Stomach (tissue), 9 donors: ENCODE results near the gene HAUS1. TPM values are rescaled to one million over a fixed set of nuclear protein-coding genes. Genes with fewer than 3 reads are reported as not detected.

Source experiments
- DNase-seq, 2 donors: peaks; one replicate each; pipeline versions ENCODE4 v3.0.0 to v3.0.0-alpha.2; 2013 to 2019
- H3K27ac ChIP-seq, 5 donors: fragments of 200-600 bp in 4 of 5; sonication (generic) in 4 of 5; one replicate each; pipeline ENCODE4 v1.5.1; 2013 to 2019; ENCODE audit warnings: mild to moderate bottlenecking in 1 of 5, moderate library complexity in 1 of 5
- H3K27me3 ChIP-seq, 3 donors: fragments of 200-600 bp; sonication (generic); one replicate each; pipeline ENCODE4 v1.5.1; 2017 to 2019; ENCODE audit warnings: mixed run types in 1 of 3
- H3K36me3 ChIP-seq, 4 donors: fragments of 200-600 bp; sonication (generic); 1 replicate in 3 of 4; 2 replicates in 1 of 4; pipeline ENCODE4 v1.5.1; 2016 to 2019
- H3K4me1 ChIP-seq, 4 donors: fragments of 200-600 bp; sonication (generic); one replicate each; pipeline ENCODE4 v1.5.1; 2016 to 2019
- H3K4me3 ChIP-seq, 4 donors: fragments of 200-600 bp; sonication (generic) in 3 of 4; one replicate each; pipeline ENCODE4 v1.5.1; 2016 to 2019; ENCODE audit warnings: mild to moderate bottlenecking in 1 of 4
- H3K9me3 ChIP-seq, 4 donors: fragments of 200-600 bp; sonication (generic); one replicate each; pipeline ENCODE4 v1.5.1; 2016 to 2019
- CTCF ChIP-seq, 7 experiments: fragments of 450-650 bp in 4 of 7; fragments of 200-600 bp in 3 of 7; sonication (generic) in 3 of 7; IDR thresholded peaks; one replicate each; pipeline ENCODE4 v1.5.1; 2016 to 2019; ENCODE audit warnings: antibody characterized with exemption in 7 of 7, control low read depth in 2 of 7, mild to moderate bottlenecking in 1 of 7
- EP300 ChIP-seq: sonication (generic); formaldehyde crosslinking; IDR thresholded peaks from one replicate; pipeline ENCODE4 v1.6.1; 2017; ENCODE audit warnings: antibody characterized with exemption
- POLR2A ChIP-seq, 4 donors: fragments of 450-650 bp; IDR thresholded peaks; one replicate each; pipeline ENCODE4 v1.6.1; 2016; ENCODE audit warnings: antibody characterized with exemption in 4 of 4, control low read depth in 2 of 4, mild to moderate bottlenecking in 1 of 4, moderate library complexity in 1 of 4
- POLR2AphosphoS5 ChIP-seq, 3 donors: sonication (generic); formaldehyde crosslinking; IDR thresholded peaks; one replicate each; pipeline ENCODE4 v1.6.1; 2016; ENCODE audit warnings: antibody characterized with exemption in 3 of 3
- WGBS, 5 donors: extraction: QIAGEN DNeasy Blood & Tissue Kit in 3 of 5; methylation state at CpG; one replicate each; pipeline versions ENCODE4 v1.1.5 to v1.1.7; 2013 to 2018; 5-methylcytosine and 5-hydroxymethylcytosine counted together
- intact Hi-C: fragments of 100-400 bp; cut with DNase I; formaldehyde crosslinking; loops from one replicate; pipeline ENCODE4 v1.15.1; 2023; ENCODE audit warnings: low total_unique reads
- polyA plus RNA-seq, 3 donors: library from polyadenylated mRNA; stranded (reverse); fragments of 200-250 nt; gene quantifications; one replicate each; pipeline ENCODE4 v1.2.3, GENCODE V29; 2013
- total RNA-seq, 5 donors: library from RNA; depleted of rRNA; stranded (reverse); fragments of >200 nt; gene quantifications; one replicate each; pipeline versions ENCODE4 v1.1.0 to v1.2.3, GENCODE V29; 2014 to 2016
- donor health status: healthy with polysubstance abuse.
- donor health status: Bipolar disorder and iron deficiency.
- donor health status: healthy.

Gene HAUS1
- total and polyA plus RNA-seq, 8 donors = 2.2 to 32.3 (median 26.4) TPM; not detected in 1

- intact Hi-C loops = loop anchor here (10.0 kb wide), 1 partner anchor 384 kb away; no protein-coding TSS in a partner anchor
- no peak for DNase-seq
- H3K27me3 ChIP-seq = no peaks in the 10 kb centered on the region
- 14 to 44% (median 25%) methylated on average over 1 of the region's 1 CpG for WGBS, 5 donors
- H3K9me3 ChIP-seq = no peaks in the 10 kb centered on the region
- H3K27ac ChIP-seq = no peak overlapping the region
- H3K4me3 ChIP-seq = no peak overlapping the region
- H3K4me1 ChIP-seq = peaks cover 17 to 57% (median 39%) of the 10 kb centered on the region in 4 donors
- H3K36me3 ChIP-seq = no peaks in the 10 kb centered on the region
- no peak for TF ChIP-seq POLR2AphosphoS5 (IDR thresholded peaks at IDR 0.05)
- TF ChIP-seq EP300 = no peak
- no peak for TF ChIP-seq CTCF (IDR thresholded peaks at IDR 0.05)
- TF ChIP-seq POLR2A (IDR thresholded peaks at IDR 0.05) = no peak
Observed at GRCh38 chr18:46068763-46069162, 35.4 kb upstream of the HAUS1 start.

GRCh38 chr18:46069524-46069923 lies 34.7 kb upstream of the HAUS1 start:
- Histone ChIP-seq H3K27ac (peak overlapping the region in 2 of 5 donors; percentile 8 to 20), H3K9me3 (no peaks in the 10 kb centered on the region), H3K4me3 (peak overlapping the region in 1 of 4 donors; percentile 86), H3K36me3 (no peaks in the 10 kb centered on the region), H3K27me3 (no peaks in the 10 kb centered on the region), H3K4me1 (peaks cover 17 to 57% (median 39%) of the 10 kb centered on the region in 4 donors)
- 59 to 66% (median 63%) methylated on average over 4 of the region's 4 CpGs for WGBS, 5 donors
- no peak for DNase-seq
- no peak for TF ChIP-seq POLR2A (IDR thresholded peaks at IDR 0.05)
- TF ChIP-seq EP300 = no peak
- TF ChIP-seq CTCF (IDR thresholded peaks at IDR 0.05) = no peak
- no peak for TF ChIP-seq POLR2AphosphoS5 (IDR thresholded peaks at IDR 0.05)
- intact Hi-C loops = loop anchor here (10.0 kb wide), 1 partner anchor 385 kb away; no protein-coding TSS in a partner anchor

- no peak for DNase-seq
- TF ChIP-seq POLR2AphosphoS5 (IDR thresholded peaks at IDR 0.05) = no peak
- TF ChIP-seq POLR2A (IDR thresholded peaks at IDR 0.05) = no peak
- TF ChIP-seq CTCF (IDR thresholded peaks at IDR 0.05) = no peak
- TF ChIP-seq EP300 = no peak
- intact Hi-C loops = loop anchor here (10.0 kb wide), 1 partner anchor 105 kb away; the partner anchor contains the start of gene EPG5
- 74 to 92% (median 86%) methylated on average over 4 to 6 of the region's 6 CpGs for WGBS, 5 donors
- H3K9me3 ChIP-seq = no peaks in the 10 kb centered on the region
- H3K4me3 ChIP-seq = peak overlapping the region in 2 of 4 donors; percentile 86 to 94
- no peaks in the 10 kb centered on the region for H3K36me3 ChIP-seq
- H3K27ac ChIP-seq = peak overlapping the region in 1 of 5 donors; percentile 85
- peaks cover 17 to 57% (median 39%) of the 10 kb centered on the region in 4 donors for H3K4me1 ChIP-seq
- no peaks in the 10 kb centered on the region for H3K27me3 ChIP-seq
Observed at GRCh38 chr18:46070232-46070631, 34.0 kb upstream of the HAUS1 start.

- peak overlapping the region; percentile 71 to 85 (median 76) for H3K27ac ChIP-seq
- peaks cover 17 to 57% (median 39%) of the 10 kb centered on the region in 4 donors for H3K4me1 ChIP-seq
- WGBS, 5 donors = 24 to 51% (median 28%) methylated on average over 10 to 13 of the region's 13 CpGs
- peak in 1 of 2 donors; percentile 17 for DNase-seq
- H3K27me3 ChIP-seq = no peaks in the 10 kb centered on the region
- H3K4me3 ChIP-seq = peak overlapping the region; percentile 70 to 94 (median 90)
- TF ChIP-seq EP300 = no peak
- no peak for TF ChIP-seq POLR2A (IDR thresholded peaks at IDR 0.05)
- TF ChIP-seq CTCF (IDR thresholded peaks at IDR 0.05) = no peak
- no peak for TF ChIP-seq POLR2AphosphoS5 (IDR thresholded peaks at IDR 0.05)
- intact Hi-C loops = loop anchor here (10.0 kb wide), 1 partner anchor 106 kb away; the partner anchor contains the start of gene EPG5
- H3K9me3 ChIP-seq = no peaks in the 10 kb centered on the region
- no peaks in the 10 kb centered on the region for H3K36me3 ChIP-seq
Observed at GRCh38 chr18:46070815-46071652, 33.2 kb upstream of the HAUS1 start.
